IgD-negative memory B cell (primary cell): ENCODE data around the gene RGS6. TPM values are rescaled to one million over a fixed set of nuclear protein-coding genes. Genes with fewer than 3 reads are reported as not detected.

Experiments
- H3K27ac Mint-ChIP-seq, 3 donors: one replicate each; pipeline ENCODE4 v1.8.0; 2020 to 2022; ENCODE audit warnings: mild to moderate bottlenecking in 3 of 3, mixed read lengths in 3 of 3, moderate library complexity in 1 of 3
- H3K27me3 Mint-ChIP-seq: one replicate; pipeline ENCODE4 v1.8.0; 2021; ENCODE audit warnings: mixed read lengths
- H3K36me3 Mint-ChIP-seq: one replicate; pipeline ENCODE4 v1.8.0; 2020; ENCODE audit warnings: mild to moderate bottlenecking, mixed read lengths
- H3K4me1 Mint-ChIP-seq, 3 donors: one replicate each; pipeline ENCODE4 v1.8.0; 2020 to 2022; ENCODE audit warnings: mixed read lengths in 3 of 3, mild to moderate bottlenecking in 1 of 3
- H3K4me3 Mint-ChIP-seq, 4 donors: one replicate each; pipeline ENCODE4 v1.8.0; 2020 to 2022; ENCODE audit warnings: mild to moderate bottlenecking in 4 of 4, mixed read lengths in 4 of 4, moderate library complexity in 3 of 4
- H3K9me3 Mint-ChIP-seq, 3 donors: one replicate each; pipeline ENCODE4 v1.8.0; 2020 to 2021; ENCODE audit warnings: mixed read lengths in 3 of 3, mild to moderate bottlenecking in 1 of 3
- polyA plus RNA-seq: library from polyadenylated mRNA; unstranded; fragments of 300-500 nt; fragmentation: Illumina TruSeq; gene quantifications from one replicate; pipeline ENCODE4 v1.2.3, GENCODE V29; 2021

RGS6 gene
- polyA plus RNA-seq, 1 donor from 2014 or later, result not detected

DNA sequence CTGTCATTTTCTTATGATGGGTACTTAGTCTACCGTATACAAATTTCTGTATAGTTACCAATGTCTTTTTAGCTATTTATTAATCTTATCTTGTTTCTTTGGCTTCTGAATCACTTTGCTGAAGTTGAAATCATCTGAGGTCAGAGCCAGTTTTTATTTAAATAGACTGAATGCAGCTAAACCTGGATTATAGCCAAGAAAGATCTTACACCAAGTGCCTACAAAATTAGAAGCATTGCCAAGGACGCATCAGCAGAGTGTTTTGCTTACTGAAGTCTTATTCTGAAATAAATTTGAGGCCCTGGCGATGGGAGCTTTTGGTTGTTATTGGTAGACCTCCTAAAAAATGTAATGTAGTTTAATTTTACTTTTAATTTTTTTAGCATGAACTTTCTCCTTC is 128.2 kb downstream of the RGS6 start:
- H3K27ac Mint-ChIP-seq, result no peak overlapping the region

DNA sequence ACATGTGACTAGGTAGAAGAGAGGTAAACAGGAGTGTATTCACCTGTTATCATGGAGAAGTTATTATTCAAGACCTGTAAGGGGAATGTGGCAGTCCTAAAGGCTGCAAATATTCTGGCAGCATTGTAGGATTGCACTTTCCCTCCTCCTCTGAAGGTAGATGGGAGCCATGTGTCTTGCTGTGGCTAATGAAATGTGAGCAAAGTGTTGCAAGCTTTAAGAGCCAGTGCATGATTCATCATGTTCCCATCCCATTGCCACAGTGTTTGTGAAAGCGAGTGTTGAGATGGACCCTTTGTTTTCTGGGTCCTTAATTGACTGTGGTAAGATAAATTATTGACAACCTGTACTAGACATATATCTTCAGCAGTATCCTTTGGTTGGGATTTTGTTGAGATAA is 128.7 kb downstream of the RGS6 start:
- Mint-ChIP-seq H3K36me3 (no peaks in the 10 kb centered on the region), H3K4me3 (no peak overlapping the region), H3K27ac (no peak overlapping the region), H3K27me3 (peaks cover 7% of the 10 kb centered on the region), H3K4me1 (no peaks in the 10 kb centered on the region), H3K9me3 (no peaks in the 10 kb centered on the region)

More for the DNA sequence above, 128.2 kb downstream of the RGS6 start:
- Mint-ChIP-seq H3K9me3 (no peaks in the 10 kb centered on the region), H3K4me1 (no peaks in the 10 kb centered on the region), H3K27me3 (peaks cover 9% of the 10 kb centered on the region), H3K36me3 (no peaks in the 10 kb centered on the region), H3K4me3 (no peak overlapping the region)

DNA sequence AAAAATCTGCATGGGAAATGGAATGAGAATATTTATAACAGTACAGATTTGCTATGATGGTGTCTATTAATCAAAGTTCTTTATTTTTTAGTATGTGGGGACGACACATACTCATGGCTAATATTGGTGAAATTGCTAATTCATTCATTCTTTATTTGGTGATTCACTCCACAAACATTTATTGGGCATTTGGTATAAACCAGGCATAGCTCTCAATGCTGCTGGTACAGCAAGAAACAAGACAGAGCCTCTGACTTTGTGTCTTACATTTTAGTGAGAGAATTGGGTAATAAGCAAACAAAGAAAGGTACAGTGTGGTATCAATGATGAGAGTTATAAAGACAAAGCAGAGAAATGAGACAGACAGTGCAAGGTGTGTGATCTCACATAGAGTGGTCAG is 129.5 kb downstream of the RGS6 start:
- no peaks in the 10 kb centered on the region for H3K4me1 Mint-ChIP-seq
- H3K36me3 Mint-ChIP-seq, result no peaks in the 10 kb centered on the region
- H3K9me3 Mint-ChIP-seq, result no peaks in the 10 kb centered on the region
- no peak overlapping the region for H3K27ac Mint-ChIP-seq
- peaks cover 7% of the 10 kb centered on the region for H3K27me3 Mint-ChIP-seq
- H3K4me3 Mint-ChIP-seq, result no peak overlapping the region

DNA sequence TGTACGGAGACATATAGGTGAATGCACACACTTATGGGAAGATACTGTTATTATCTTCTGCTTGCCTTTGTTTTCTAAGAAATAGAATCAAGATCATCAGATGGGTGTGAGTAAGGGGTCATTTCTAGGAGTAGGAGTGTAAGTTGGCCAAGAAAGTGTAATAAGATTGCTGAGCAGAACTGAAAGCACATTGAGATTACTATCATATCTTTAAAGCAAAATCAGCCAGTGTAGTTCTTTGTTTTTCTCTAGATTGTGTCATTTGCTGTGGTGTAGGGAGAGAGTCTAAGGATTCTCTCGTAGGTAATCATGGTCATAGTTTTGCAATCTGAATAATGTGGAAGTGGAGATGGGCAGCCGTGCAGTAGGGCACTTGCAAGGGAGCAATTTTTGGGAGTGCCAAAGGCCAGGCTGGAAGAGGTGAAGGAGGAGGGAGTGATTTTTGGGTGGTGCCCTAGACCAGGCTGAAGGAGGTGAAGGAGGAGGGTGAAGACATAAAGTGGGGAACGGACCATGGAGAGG is 131.6 kb downstream of the RGS6 start:
- no peak overlapping the region for H3K4me3 Mint-ChIP-seq
- no peak overlapping the region for H3K27ac Mint-ChIP-seq
- no peaks in the 10 kb centered on the region for H3K4me1 Mint-ChIP-seq
- no peaks in the 10 kb centered on the region for H3K36me3 Mint-ChIP-seq
- H3K9me3 Mint-ChIP-seq, result no peaks in the 10 kb centered on the region
- H3K27me3 Mint-ChIP-seq, result peaks cover 9% of the 10 kb centered on the region

DNA sequence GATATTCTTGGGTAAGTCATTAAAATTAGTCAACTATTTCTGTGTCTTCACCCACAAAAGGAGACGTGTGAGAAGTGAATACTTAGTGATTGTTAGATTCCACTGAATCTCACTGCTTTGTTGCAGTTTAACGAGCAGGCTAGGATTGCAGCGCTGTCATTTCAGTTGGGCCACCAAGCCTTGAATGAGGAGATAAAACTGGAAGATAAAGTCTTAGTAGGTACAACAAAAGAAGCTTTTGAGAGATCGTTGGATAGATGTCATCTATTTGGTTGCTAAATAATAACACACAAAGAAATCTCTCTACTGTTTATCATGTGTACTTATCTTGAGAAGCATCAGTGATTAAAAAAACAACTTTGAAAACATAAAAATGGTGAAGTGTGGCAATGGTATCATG is 132.3 kb downstream of the RGS6 start:
- Mint-ChIP-seq H3K9me3 (no peaks in the 10 kb centered on the region), H3K4me3 (no peak overlapping the region), H3K27ac (no peak overlapping the region), H3K4me1 (no peaks in the 10 kb centered on the region), H3K27me3 (peaks cover 9% of the 10 kb centered on the region), H3K36me3 (no peaks in the 10 kb centered on the region)

DNA sequence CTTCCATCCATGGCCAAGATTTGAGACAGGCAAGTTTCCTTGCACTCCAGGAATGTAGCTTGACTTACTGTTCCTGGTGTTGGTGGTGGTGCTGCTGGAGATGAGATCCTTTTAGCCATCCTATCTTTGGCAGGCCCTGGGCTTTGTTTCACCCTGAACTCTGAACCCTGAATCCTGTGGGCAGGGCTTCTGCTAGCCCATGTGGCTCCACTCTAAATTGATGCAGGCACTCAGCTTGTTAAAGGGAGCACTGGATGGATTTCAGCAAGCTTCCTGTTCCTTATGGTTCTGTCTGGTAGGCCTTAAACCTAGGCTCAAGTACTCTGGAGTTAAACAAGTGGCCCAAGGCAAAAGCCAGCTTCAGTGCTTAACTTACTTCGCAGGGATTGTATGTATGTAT is 138.2 kb downstream of the RGS6 start:
- no peaks in the 10 kb centered on the region for H3K9me3 Mint-ChIP-seq
- H3K4me3 Mint-ChIP-seq, result no peak overlapping the region
- no peaks in the 10 kb centered on the region for H3K36me3 Mint-ChIP-seq
- H3K27ac Mint-ChIP-seq, result no peak overlapping the region
- no peaks in the 10 kb centered on the region for H3K4me1 Mint-ChIP-seq
- peaks cover 3% of the 10 kb centered on the region for H3K27me3 Mint-ChIP-seq

DNA sequence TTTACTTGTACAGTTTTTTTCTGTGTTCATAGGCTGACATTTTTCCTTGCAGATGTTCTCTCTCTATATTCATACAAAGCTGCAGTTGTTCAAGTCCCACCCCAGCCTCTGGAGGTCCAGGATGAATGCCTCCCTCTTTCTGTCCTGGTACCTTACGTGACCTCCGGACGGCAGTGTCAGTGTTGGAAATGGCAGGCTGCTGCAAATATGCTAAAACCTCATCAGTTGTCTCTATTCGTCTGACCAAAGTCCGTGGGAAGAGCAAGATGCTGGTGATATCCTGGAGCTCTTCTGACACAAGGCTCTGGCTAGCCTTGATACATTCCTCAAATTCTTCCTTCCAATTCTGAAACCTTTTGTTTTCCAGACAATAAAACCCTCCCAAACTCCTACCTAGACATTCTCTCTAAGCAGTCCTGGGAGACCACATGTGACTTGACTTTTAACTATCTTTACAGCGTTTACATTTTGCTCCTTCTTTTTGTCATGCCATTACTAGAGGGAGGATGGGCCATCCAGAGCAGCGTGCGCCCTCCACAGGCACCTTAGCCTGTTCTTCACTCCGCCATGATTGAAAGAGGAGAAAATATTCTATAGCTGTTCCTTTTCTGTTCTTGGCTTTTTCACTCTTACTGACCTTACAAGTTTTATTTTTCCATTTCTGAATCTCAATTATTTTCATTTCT is 143.6 kb downstream of the RGS6 start:
- no peaks in the 10 kb centered on the region for H3K9me3 Mint-ChIP-seq
- H3K4me1 Mint-ChIP-seq, result no peaks in the 10 kb centered on the region
- no peak overlapping the region for H3K27ac Mint-ChIP-seq
- no peak overlapping the region for H3K4me3 Mint-ChIP-seq
- H3K36me3 Mint-ChIP-seq, result no peaks in the 10 kb centered on the region
- no peaks in the 10 kb centered on the region for H3K27me3 Mint-ChIP-seq

DNA sequence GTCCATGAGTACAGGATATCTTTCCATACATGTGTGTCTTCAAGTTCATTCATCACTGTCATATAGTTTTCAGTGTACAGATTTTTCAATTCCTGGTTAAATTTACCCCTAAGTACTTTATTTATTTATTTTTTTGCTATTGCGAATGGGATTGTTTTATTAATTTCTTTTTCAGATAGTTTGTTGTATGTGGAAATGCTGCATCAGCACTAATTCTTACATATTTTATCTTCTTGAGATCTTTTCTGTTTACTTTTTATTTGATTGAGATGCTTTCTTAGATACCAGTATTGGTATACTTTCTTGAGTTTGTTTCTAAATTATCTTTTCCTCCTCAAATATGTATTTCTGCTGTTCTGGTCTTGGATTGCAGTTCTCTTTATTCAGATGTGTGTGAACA is 148.9 kb downstream of the RGS6 start:
- H3K27ac Mint-ChIP-seq, result no peak overlapping the region
- H3K9me3 Mint-ChIP-seq, result no peaks in the 10 kb centered on the region
- H3K36me3 Mint-ChIP-seq, result no peaks in the 10 kb centered on the region
- H3K4me1 Mint-ChIP-seq, result no peaks in the 10 kb centered on the region
- H3K27me3 Mint-ChIP-seq, result peaks cover 7% of the 10 kb centered on the region
- H3K4me3 Mint-ChIP-seq, result no peak overlapping the region

DNA sequence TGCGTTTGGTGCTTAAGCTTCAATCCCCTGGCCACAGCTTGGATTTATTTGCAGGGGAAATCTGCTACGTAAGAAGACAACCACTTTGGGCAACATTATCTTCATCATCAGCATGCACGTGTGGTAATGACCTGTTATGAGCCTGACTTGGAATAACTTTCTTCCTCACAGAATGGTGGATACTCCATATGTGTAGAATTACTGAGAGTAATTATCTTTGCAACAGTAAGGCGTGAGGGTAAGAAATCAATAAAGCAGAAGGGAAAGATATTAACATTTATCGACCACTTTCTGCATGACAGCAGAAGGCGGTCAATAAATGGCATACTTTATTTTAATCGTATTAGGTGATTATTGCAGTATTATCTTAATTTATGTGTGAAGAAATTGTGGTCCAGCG is 152.7 kb downstream of the RGS6 start:
- H3K36me3 Mint-ChIP-seq, result no peaks in the 10 kb centered on the region
- no peak overlapping the region for H3K4me3 Mint-ChIP-seq
- no peaks in the 10 kb centered on the region for H3K4me1 Mint-ChIP-seq
- peaks cover 7% of the 10 kb centered on the region for H3K27me3 Mint-ChIP-seq
- no peak overlapping the region for H3K27ac Mint-ChIP-seq
- H3K9me3 Mint-ChIP-seq, result peaks cover 0 to 2% (median 0%) of the 10 kb centered on the region in 3 donors

DNA sequence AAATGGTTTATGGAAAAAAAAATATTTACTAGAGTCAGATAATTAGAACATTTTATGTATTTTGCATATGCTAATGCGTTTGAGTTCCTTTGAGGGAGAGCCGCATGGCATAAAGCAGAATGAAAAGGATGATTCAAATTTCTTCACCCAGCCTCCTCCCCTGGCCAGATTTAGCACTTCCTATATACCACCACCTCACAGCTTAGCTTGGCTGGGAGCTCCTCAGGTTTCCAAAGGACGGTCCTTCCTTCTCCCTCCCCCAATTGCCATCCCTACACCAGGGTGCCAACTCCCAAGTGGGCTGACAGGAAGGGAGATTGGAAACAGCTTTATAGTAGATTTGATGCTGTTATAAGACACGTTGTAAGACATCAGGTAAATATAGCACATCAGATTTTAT is 157.4 kb downstream of the RGS6 start:
- Mint-ChIP-seq H3K27ac (no peak overlapping the region), H3K4me3 (no peak overlapping the region), H3K36me3 (no peaks in the 10 kb centered on the region), H3K4me1 (no peaks in the 10 kb centered on the region), H3K9me3 (peaks cover 0 to 2% (median 0%) of the 10 kb centered on the region in 3 donors), H3K27me3 (peaks cover 14% of the 10 kb centered on the region)

DNA sequence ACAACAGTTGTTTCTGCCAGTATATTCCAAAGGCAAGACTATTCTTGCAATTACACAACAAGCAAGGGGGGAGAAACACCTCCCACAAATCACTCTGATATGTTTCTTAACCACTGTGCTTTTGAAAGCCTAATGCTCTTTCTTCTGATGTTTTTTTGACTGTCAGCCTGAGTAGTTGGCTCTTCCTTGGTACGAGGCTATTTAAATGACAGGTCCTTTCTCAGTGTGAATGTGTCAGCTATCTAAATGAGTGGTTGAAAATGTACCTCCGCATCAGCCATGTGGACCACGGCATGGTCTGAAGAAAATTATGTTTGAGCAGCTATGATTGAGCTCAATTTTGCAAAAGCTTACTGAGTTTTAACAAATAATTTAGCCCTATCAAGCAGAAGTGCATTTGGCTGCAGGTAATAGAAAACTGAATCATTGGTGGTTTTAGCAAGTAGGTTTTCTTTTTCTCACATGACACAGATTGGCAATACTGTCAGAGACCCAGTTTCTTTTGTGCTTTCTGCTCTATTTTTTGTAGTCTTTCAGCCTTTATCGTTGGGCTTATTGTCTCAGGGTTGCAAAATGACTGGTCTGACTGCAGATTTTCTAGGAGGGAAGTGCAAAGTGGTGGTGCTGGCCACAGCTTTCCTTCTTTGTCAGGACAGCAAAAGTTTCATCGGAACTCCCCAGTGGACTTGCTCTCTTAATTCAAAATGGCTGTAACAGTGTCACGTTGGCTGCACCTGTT is 162.8 kb downstream of the RGS6 start:
- H3K9me3 Mint-ChIP-seq, result peaks cover 0 to 4% (median 0%) of the 10 kb centered on the region in 3 donors
- H3K4me3 Mint-ChIP-seq, result no peak overlapping the region
- no peaks in the 10 kb centered on the region for H3K36me3 Mint-ChIP-seq
- H3K27me3 Mint-ChIP-seq, result peaks cover 18% of the 10 kb centered on the region
- H3K27ac Mint-ChIP-seq, result no peak overlapping the region
- peaks cover 0 to 3% (median 2%) of the 10 kb centered on the region in 3 donors for H3K4me1 Mint-ChIP-seq

DNA sequence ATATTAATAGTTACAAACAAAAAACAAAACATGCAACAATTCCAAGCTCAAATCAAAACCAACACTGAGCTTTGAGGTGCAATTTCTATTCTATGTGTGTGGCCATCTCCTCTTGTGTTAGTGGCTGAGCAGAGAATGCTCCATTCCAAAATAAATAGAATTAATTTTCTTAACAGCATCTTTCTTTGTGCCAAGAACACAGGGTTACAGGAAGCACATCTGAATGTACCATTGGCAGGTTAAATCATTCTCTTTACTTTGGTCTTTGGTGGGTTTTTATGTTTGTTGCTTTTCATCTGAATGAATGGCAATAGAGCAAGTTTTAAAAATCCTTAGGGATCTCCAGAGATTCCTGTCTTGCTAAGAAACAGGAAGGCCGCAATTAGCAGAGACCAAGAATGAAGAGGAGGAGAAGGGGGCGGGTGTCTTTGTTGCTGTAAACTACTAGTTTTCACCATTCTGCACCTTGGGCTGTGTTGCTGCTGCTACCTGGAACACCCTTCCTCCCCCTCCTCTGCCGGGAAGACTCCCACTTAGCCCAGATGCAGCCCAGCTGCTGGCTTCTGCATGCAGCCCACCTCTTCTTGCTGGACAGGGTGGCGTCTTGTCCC is 165.0 kb downstream of the RGS6 start:
- no peak overlapping the region for H3K27ac Mint-ChIP-seq
- no peak overlapping the region for H3K4me3 Mint-ChIP-seq
- H3K9me3 Mint-ChIP-seq, result peaks cover 0 to 4% (median 0%) of the 10 kb centered on the region in 3 donors
- no peaks in the 10 kb centered on the region for H3K36me3 Mint-ChIP-seq
- peaks cover 0 to 3% (median 2%) of the 10 kb centered on the region in 3 donors for H3K4me1 Mint-ChIP-seq
- peaks cover 11% of the 10 kb centered on the region for H3K27me3 Mint-ChIP-seq

DNA sequence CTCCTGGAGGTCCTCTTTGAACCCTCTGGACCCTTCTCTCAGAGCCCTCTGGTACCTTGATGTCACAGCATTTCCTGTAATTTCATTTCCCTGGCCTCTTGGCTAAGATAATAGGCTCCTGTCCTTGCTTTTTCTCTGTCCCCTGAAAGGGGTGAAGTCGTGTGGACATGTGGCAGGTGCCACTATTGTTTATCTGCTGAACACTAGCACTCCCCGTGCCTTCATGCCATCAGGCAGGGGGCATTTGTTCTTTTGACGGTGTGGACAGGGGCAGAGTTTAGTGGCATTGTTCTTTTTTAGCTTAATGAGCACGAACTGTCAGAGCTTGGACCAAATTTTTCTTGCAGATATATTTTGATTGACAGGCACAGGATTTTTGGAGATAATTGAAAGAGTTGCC is 166.0 kb downstream of the RGS6 start:
- Mint-ChIP-seq H3K9me3 (peaks cover 0 to 4% (median 0%) of the 10 kb centered on the region in 3 donors), H3K27me3 (peaks cover 11% of the 10 kb centered on the region), H3K4me1 (peaks cover 0 to 3% (median 2%) of the 10 kb centered on the region in 3 donors), H3K4me3 (no peak overlapping the region), H3K27ac (no peak overlapping the region), H3K36me3 (no peaks in the 10 kb centered on the region)

DNA sequence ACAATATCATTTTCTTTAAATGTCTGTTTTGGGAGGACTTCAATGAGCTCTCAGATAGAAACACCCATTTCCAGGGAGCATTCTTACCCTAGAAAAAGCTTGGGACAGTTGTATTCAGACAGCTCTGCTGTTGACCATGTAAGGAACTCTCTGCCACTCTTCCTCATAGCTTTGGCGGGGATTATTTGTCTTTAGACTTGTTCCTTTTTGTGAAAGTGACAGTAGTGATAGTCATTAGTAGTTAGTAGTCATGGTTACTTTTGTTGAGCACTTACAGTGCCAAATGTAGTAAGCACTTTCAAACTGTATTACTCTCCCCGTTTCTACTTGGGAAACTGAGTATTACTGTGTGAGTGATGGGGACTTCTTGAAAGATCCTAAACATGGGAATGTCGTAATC is 167.3 kb downstream of the RGS6 start:
- Mint-ChIP-seq H3K4me1 (peaks cover 0 to 3% (median 3%) of the 10 kb centered on the region in 3 donors), H3K36me3 (no peaks in the 10 kb centered on the region), H3K9me3 (peaks cover 0 to 4% (median 0%) of the 10 kb centered on the region in 3 donors), H3K4me3 (no peak overlapping the region), H3K27me3 (peaks cover 8% of the 10 kb centered on the region), H3K27ac (no peak overlapping the region)

DNA sequence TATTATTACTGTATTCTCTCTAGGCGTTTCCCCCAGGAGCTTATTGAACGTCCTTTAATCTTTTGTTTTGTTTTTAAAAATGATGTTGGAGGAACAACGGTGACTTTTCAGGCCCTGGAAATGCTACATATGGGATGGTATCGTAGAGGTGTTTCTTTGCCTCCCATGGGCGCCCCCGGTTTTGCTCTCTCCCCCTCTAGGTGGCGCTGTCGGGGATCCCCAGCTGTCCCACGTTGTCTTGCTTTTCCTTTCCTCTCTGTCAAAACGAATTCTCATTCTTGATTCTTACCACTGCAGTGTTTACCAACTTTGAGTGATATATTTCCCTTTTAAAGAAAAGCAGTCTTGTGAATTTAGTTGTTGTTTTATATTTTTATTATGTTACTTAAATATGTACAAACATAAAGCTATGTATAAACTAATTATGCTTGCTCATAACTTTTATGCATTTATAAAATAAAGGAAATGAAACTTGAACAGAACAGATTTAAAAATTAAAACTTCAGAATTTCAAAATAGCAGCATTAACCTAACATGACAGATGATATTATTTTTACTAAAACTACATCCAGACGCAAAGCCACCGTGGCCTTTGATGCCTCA is 171.9 kb downstream of the RGS6 start:
- H3K27me3 Mint-ChIP-seq, result peaks cover 6% of the 10 kb centered on the region
- H3K27ac Mint-ChIP-seq, result no peak overlapping the region
- H3K9me3 Mint-ChIP-seq, result peaks cover 0 to 2% (median 2%) of the 10 kb centered on the region in 3 donors
- H3K4me3 Mint-ChIP-seq, result no peak overlapping the region
- peaks cover 0 to 3% (median 0%) of the 10 kb centered on the region in 3 donors for H3K4me1 Mint-ChIP-seq
- H3K36me3 Mint-ChIP-seq, result no peaks in the 10 kb centered on the region
